K562 (cell line): ENCODE measurements around the gene HAPLN2. TPM values are rescaled to one million over a fixed set of nuclear protein-coding genes. Genes with fewer than 3 reads are reported as not detected.

Experiments used
- ATAC-seq: fragments of 200-7000 bp; cut with Tn5 transposase; 3 replicates; pipeline ENCODE4 v1.9.1; 2020; ENCODE audit warnings: moderate library complexity
- BruUV-seq: library from RNA; stranded (reverse); fragments of 400-500 nt; replicated peaks from 2 replicates; lab custom pipeline; 2021; lab: Mats Ljungman, UMichigan
- CTCF ChIA-PET: fragments of 300-600 bp; formaldehyde crosslinking; extraction: SDS; loops from one replicate; lab custom pipeline; 2021; ENCODE audit warnings: low intra/inter-chr PET ratio; lab: Yijun Ruan, JAX
- POLR2A ChIA-PET: fragments of 300-600, 350-650 bp; sonication (Branson Sonifier 250); formaldehyde crosslinking; extraction: SDS; loops from one replicate; lab custom pipeline; 2021; ENCODE audit warnings: antibody characterized with exemption, inconsistent platforms; lab: Yijun Ruan, JAX
- DNase-seq, 4 experiments: peaks; one replicate each; pipeline versions ENCODE4 v3.0.0 to v3.0.0-alpha.2; 2011 to 2018; ENCODE audit warnings: low spot score in 3 of 4, mixed read lengths in 3 of 4; ENCODE audit errors: extremely low read depth in 1 of 4
- FAIRE-seq: peaks from 2 replicates; lab custom pipeline; 2011; peaks lifted over from hg19 to GRCh38; lab: Jason Lieb, UNC
- H2AFZ ChIP-seq: 2 replicates; pipeline ENCODE4 v1.6.0; 2011; ENCODE audit warnings: low read depth, low read length, control low read depth, inconsistent platforms
- H3K27ac ChIP-seq: fragments of 200-600 bp; 3 replicates; pipeline ENCODE4 v1.8.0; 2011; ENCODE audit warnings: low read depth, mild to moderate bottlenecking, control low read depth, inconsistent platforms, low read length, moderate library complexity, mixed read lengths; ENCODE audit errors: extremely low read depth
- H3K27me3 ChIP-seq, 2 experiments: fragments of 300-600 bp in 1 of 2; 2 replicates in 1 of 2; 3 replicates in 1 of 2; pipeline versions ENCODE4 v1.6.0 to v1.8.0; 2011; ENCODE audit warnings: inconsistent platforms in 2 of 2, low read length in 2 of 2, mild to moderate bottlenecking in 1 of 2, mixed read lengths in 1 of 2, moderate library complexity in 1 of 2; ENCODE audit not compliant: control insufficient read depth in 2 of 2, insufficient read depth in 2 of 2
- H3K36me3 ChIP-seq: fragments of 300-600 bp; 3 replicates; pipeline ENCODE4 v1.8.0; 2011; ENCODE audit warnings: mild to moderate bottlenecking, low read length, inconsistent platforms; ENCODE audit not compliant: control insufficient read depth, insufficient read depth
- H3K4me1 ChIP-seq, 2 experiments: fragments of 200-600 bp in 1 of 2; replicated peaks in 1 of 2; 2 replicates in 1 of 2; 3 replicates in 1 of 2; pipeline versions ENCODE4 v1.5.1 to v1.8.0; 2011; ENCODE audit warnings: inconsistent platforms in 2 of 2, low read length in 2 of 2, mild to moderate bottlenecking in 1 of 2, mixed read lengths in 1 of 2, moderate library complexity in 1 of 2; ENCODE audit not compliant: control insufficient read depth in 2 of 2, insufficient read depth in 2 of 2
- H3K4me2 ChIP-seq: 2 replicates; pipeline ENCODE4 v1.6.1; 2011; ENCODE audit warnings: low read length, control low read depth, inconsistent platforms, mixed read lengths; ENCODE audit not compliant: insufficient read depth
- H3K4me3 ChIP-seq: fragments of 200-600 bp; sonication (generic), shearing (Covaris generic); 2 replicates; pipeline ENCODE4 v1.5.1; 2016; ENCODE audit warnings: control low read depth, inconsistent platforms
- H3K79me2 ChIP-seq: fragments of 200-600 bp; 3 replicates; pipeline ENCODE4 v1.8.0; 2011; ENCODE audit warnings: low read length, inconsistent platforms; ENCODE audit not compliant: control insufficient read depth, insufficient read depth
- H3K9ac ChIP-seq, 2 experiments: 2 replicates each; pipeline versions ENCODE4 v1.6.0 to v1.6.1; 2011; ENCODE audit warnings: low read depth in 2 of 2, low read length in 2 of 2, control low read depth in 1 of 2, inconsistent platforms in 1 of 2, mild to moderate bottlenecking in 1 of 2, mixed read lengths in 1 of 2; ENCODE audit not compliant: insufficient read depth in 1 of 2
- H3K9me1 ChIP-seq: one replicate; pipeline ENCODE4 v1.6.0; 2011; ENCODE audit warnings: inconsistent platforms, mild to moderate bottlenecking, low read length, moderate library complexity; ENCODE audit not compliant: control insufficient read depth, insufficient read depth
- H3K9me3 ChIP-seq: replicated peaks from 2 replicates; pipeline ENCODE4 v1.5.1; 2011; ENCODE audit warnings: low read depth, low read length, inconsistent platforms; ENCODE audit not compliant: control insufficient read depth, insufficient read depth
- H4K20me1 ChIP-seq: replicated peaks from 2 replicates; pipeline ENCODE4 v1.6.1; 2011; ENCODE audit warnings: low read length, inconsistent platforms, mixed read lengths; ENCODE audit not compliant: control insufficient read depth, insufficient read depth
- AFF1 ChIP-seq, 2 experiments: fragments of 450-650 bp; IDR thresholded peaks; 2 replicates each; pipeline ENCODE4 v1.6.1; 2018; ENCODE audit warnings: mild to moderate bottlenecking in 2 of 2, low read depth in 1 of 2; ENCODE audit not compliant: partially characterized antibody in 2 of 2
- COPS2 ChIP-seq: fragments of 450-650 bp; conservative IDR thresholded peaks from 2 replicates; pipeline ENCODE4 v1.6.1; 2016; ENCODE audit warnings: mild to moderate bottlenecking, moderate library complexity
- DACH1 ChIP-seq: fragments of 450-650 bp; IDR thresholded peaks from 2 replicates; pipeline ENCODE4 v1.6.1; 2018; ENCODE audit not compliant: partially characterized antibody
- FOS ChIP-seq: IDR thresholded peaks from 3 replicates; pipeline ENCODE4 v1.6.1; 2011; ENCODE audit not compliant: insufficient read length; ENCODE audit errors: extremely low read depth
- JUNB ChIP-seq: fragments of 450-650 bp; formaldehyde crosslinking; conservative IDR thresholded peaks from 2 replicates; pipeline ENCODE4 v1.4.0; 2020; ENCODE audit warnings: mild to moderate bottlenecking
- MAZ ChIP-seq, 2 experiments: fragments of 450-650 bp in 1 of 2; sonication (generic) in 1 of 2; formaldehyde crosslinking; IDR thresholded peaks in 1 of 2; conservative IDR thresholded peaks in 1 of 2; 2 replicates each; pipeline versions ENCODE4 v1.4.0 to v1.5.0; 2020; ENCODE audit warnings: mild to moderate bottlenecking in 1 of 2, missing genetic modification reagents in 1 of 2
- MLLT1 ChIP-seq, 2 experiments: fragments of 450-650 bp; IDR thresholded peaks; 2 replicates each; pipeline ENCODE4 v1.6.1; 2016
- NFE2 ChIP-seq: IDR thresholded peaks from 2 replicates; pipeline ENCODE4 v1.6.1; 2014; ENCODE audit warnings: antibody characterized with exemption, low read depth
- POLR2AphosphoS2 ChIP-seq: IDR thresholded peaks from 2 replicates; pipeline ENCODE4 v1.6.1; 2012; ENCODE audit warnings: low read length, improper control_type of control experiment
- ZNF140 ChIP-seq: fragments of 250-450 bp; sonication (Bioruptor Pico); IDR thresholded peaks from 2 replicates; pipeline ENCODE4 v1.8.0; 2021; ENCODE audit warnings: moderate library complexity, mild to moderate bottlenecking, inconsistent platforms
- ZNF586 ChIP-seq: fragments of 450-650 bp; formaldehyde crosslinking; conservative IDR thresholded peaks from 2 replicates; pipeline ENCODE4 v1.4.0; 2020; ENCODE audit warnings: mild to moderate bottlenecking, moderate library complexity
- ZNF785 ChIP-seq: fragments of 250-450 bp; sonication (Bioruptor Pico); IDR thresholded peaks from 2 replicates; pipeline ENCODE4 v1.4.0; 2020; ENCODE audit warnings: mild to moderate bottlenecking
- WGBS: fragments of 100-300 bp; shearing (Covaris generic); methylation state at CpG from one replicate; pipeline ENCODE4 v1.1.6; 2016; ENCODE audit warnings: low coverage, mixed read lengths; ENCODE audit not compliant: insufficient coverage; ENCODE audit errors: missing lambda C conversion rate; 5-methylcytosine and 5-hydroxymethylcytosine counted together
- in situ Hi-C: fragments of 300-500 bp; cut with MboI; formaldehyde crosslinking; loops from 4 replicates; pipeline ENCODE4 v1.15.0; 2018; ENCODE audit warnings: inconsistent platforms, mixed read lengths
- intact Hi-C: fragments of 100-400 bp; cut with micrococcal nuclease; formaldehyde crosslinking; loops from 2 replicates; pipeline ENCODE4 v1.14.2; 2022
- polyA plus RNA-seq, 8 experiments: library from polyadenylated mRNA; depleted of rRNA in 4 of 8; stranded (reverse) in 5 of 8; unstranded in 3 of 8; fragments of >200 nt; fragmentation: Nextera tagmentation in 2 of 8; fragmentation: Illumina TruSeq in 1 of 8; extraction: Ambion mirVana in 2 of 8; extraction: Trizol in 1 of 8; gene quantifications; 2 replicates each; pipeline versions ENCODE4 v1.2.1 to v1.2.3, GENCODE V29; 2011 to 2014; ENCODE audit warnings: inconsistent platforms in 1 of 8, missing spikeins in 1 of 8
- total RNA-seq, 7 experiments: library from RNA; depleted of rRNA in 6 of 7; stranded (reverse); fragments of >200 nt in 6 of 7; fragmentation: Illumina TruSeq in 2 of 7; extraction: Trizol in 2 of 7; gene quantifications; 2 replicates each; pipeline versions ENCODE4 v1.2.1 to v1.2.3, GENCODE V29; 2011 to 2021; ENCODE audit warnings: low replicate concordance in 1 of 7
- TF ChIP-seq, protein P1 (sequence below): fragments of 450-650 bp; formaldehyde crosslinking; IDR thresholded peaks from 2 replicates; pipeline ENCODE4 v1.4.0; 2020; ENCODE audit warnings: mild to moderate bottlenecking

The HAPLN2 gene
- total and polyA plus RNA-seq, 9 of the 15 experiments (the other 6 are each of a cell fraction or from before 2014, with no cell fraction given), result 0.14 to 5.2 (median 3.8) TPM; not detected in 4

DNA sequence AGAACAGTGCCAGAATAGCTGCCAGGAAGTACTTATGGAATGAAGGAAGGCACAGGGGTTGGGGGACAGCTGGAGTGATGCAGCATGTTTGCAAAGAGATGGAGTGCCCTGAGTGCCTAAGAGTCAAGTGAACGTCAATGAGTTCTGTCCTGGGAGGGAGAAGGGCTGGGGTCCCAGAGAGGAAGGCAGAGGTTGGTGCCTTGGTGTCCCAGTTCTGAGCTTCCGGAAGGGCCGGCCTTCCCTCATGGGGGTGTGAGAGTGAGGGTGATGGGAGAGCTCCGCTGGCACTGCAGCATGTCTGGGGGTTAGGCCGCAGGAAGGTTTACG lies 40.4 kb downstream of the HAPLN2 start (continued):
- TF ChIP-seq AFF1 (IDR thresholded peaks at IDR 0.05; ENCODE audit: low read depth in 1 of 2, partially characterized antibody in 2 of 2) (no peak), ZNF140 (CRISPR knock-in tag) (no peak)

DNA sequence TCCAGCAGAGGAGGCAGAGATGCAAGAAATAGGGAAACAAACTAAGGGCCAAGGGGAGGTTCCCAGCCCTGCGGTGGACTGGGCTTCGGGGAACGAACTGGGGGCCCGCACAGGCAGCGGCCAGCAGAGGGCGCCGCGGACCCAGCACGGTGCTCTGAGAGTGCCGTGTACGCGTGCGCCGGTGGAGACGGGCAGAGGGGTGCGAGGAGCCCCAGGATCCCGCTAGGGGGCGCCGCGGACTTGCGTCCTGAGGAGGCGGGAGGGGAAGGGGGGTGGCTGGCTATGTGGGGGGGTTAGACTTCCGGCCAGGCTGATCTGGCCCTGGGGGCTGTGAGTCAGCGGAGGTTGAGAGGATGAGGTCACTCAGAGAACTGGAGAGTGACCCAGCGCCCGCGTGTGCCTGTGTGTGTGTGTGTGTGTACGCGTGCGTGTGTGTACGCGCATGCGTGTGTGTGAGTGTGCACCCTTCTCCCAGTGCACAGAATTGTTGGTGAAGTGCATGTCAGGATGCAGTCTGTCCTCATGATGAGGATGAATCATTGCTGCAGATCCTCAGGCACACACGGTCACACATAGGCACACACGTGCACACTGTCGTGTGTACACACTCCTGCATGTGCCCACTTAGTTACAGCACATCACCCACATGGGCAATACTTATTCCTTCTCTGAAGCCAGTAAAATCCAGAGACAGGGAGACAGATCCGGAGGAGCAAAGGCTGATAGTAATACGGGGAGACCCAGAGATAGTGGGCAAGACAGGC lies 41.0 kb downstream of the HAPLN2 start:
- in situ Hi-C loops, result no loop called here
- WGBS, result under 1% methylated on average over 36 of the region's 38 CpGs
- H3K4me3 ChIP-seq, result peak overlapping the region; percentile 79
- peak overlapping the region; percentile 93 to 100 for H3K9ac ChIP-seq
- FAIRE-seq (peak; percentile 99), ATAC-seq (peak; percentile 78), DNase-seq (peak; percentile 99)
- H3K4me2 ChIP-seq, result peak overlapping the region; percentile 100
- no peak overlapping the region for H2AFZ ChIP-seq
- no peaks in the 10 kb centered on the region for H3K27me3 ChIP-seq
- H4K20me1 ChIP-seq, result peaks cover 47% of the 10 kb centered on the region
- TSS peak; percentile 88 for BruUV-seq
- peaks cover 70 to 79% of the 10 kb centered on the region in 2 experiments for H3K4me1 ChIP-seq
- peak overlapping the region; percentile 100 for H3K27ac ChIP-seq
- ChIA-PET CTCF (interaction anchor here (2.6 to 5.1 kb wide), 5 partner anchors 18 to 230 kb away, joined by 9 to 110 read pairs (median 36); partner anchors contain the start of genes CRABP2 and NES), POLR2A (interaction anchor here (0.6 to 2.9 kb wide), 15 partner anchors 10 to 235 kb away, joined by 3 to 24 read pairs (median 7); partner anchors contain the start of genes ISG20L2, METTL25B and NES)
- peaks cover 29% of the 10 kb centered on the region for H3K9me1 ChIP-seq
- no peaks in the 10 kb centered on the region for H3K9me3 ChIP-seq
- peaks cover 42% of the 10 kb centered on the region; the same call in 2 of the 3 replicates for H3K36me3 ChIP-seq
- peaks cover 71% of the 10 kb centered on the region for H3K79me2 ChIP-seq
- intact Hi-C loops, result loop anchor here (1.0 kb wide), 2 partner anchors 18 to 35 kb away; no protein-coding TSS in a partner anchor
- TF ChIP-seq JUNB (CRISPR knock-in tag) (0 out of 2 replicates have a peak, but pooled peaks have one; percentile 27), NFE2 (peak; percentile 81), DACH1 (no peak), MLLT1 (IDR thresholded peaks at IDR 0.05) (peak; percentile 62 to 73; a peak in 3 of 4 replicates), ZNF586 (CRISPR knock-in tag) (no peak), POLR2AphosphoS2 (peak; percentile 99), ZNF785 (CRISPR knock-in tag) (no peak), COPS2 (no peak), FOS (peak; percentile 64), MAZ (CRISPR knock-in tag; conservative IDR thresholded peaks at IDR 0.05 in 1 of 2, IDR thresholded peaks at IDR 0.05 in 1 of 2) (peak; percentile 95 to 98)
- TF ChIP-seq, protein P1, sequence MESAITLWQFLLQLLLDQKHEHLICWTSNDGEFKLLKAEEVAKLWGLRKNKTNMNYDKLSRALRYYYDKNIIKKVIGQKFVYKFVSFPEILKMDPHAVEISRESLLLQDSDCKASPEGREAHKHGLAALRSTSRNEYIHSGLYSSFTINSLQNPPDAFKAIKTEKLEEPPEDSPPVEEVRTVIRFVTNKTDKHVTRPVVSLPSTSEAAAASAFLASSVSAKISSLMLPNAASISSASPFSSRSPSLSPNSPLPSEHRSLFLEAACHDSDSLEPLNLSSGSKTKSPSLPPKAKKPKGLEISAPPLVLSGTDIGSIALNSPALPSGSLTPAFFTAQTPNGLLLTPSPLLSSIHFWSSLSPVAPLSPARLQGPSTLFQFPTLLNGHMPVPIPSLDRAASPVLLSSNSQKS (CRISPR knock-in tag), result no peak
